Smooth muscle cell of trachea (primary cell): Measurements from ENCODE around the gene MUC5AC. TPM values are rescaled to one million over a fixed set of nuclear protein-coding genes. Genes with fewer than 3 reads are reported as not detected.

Experiments used
- total RNA-seq: library from RNA; depleted of rRNA; stranded (reverse); fragments of >200 nt; gene quantifications from 2 replicates; pipeline ENCODE4 v1.2.1, GENCODE V29; 2014

Gene MUC5AC, protein sequence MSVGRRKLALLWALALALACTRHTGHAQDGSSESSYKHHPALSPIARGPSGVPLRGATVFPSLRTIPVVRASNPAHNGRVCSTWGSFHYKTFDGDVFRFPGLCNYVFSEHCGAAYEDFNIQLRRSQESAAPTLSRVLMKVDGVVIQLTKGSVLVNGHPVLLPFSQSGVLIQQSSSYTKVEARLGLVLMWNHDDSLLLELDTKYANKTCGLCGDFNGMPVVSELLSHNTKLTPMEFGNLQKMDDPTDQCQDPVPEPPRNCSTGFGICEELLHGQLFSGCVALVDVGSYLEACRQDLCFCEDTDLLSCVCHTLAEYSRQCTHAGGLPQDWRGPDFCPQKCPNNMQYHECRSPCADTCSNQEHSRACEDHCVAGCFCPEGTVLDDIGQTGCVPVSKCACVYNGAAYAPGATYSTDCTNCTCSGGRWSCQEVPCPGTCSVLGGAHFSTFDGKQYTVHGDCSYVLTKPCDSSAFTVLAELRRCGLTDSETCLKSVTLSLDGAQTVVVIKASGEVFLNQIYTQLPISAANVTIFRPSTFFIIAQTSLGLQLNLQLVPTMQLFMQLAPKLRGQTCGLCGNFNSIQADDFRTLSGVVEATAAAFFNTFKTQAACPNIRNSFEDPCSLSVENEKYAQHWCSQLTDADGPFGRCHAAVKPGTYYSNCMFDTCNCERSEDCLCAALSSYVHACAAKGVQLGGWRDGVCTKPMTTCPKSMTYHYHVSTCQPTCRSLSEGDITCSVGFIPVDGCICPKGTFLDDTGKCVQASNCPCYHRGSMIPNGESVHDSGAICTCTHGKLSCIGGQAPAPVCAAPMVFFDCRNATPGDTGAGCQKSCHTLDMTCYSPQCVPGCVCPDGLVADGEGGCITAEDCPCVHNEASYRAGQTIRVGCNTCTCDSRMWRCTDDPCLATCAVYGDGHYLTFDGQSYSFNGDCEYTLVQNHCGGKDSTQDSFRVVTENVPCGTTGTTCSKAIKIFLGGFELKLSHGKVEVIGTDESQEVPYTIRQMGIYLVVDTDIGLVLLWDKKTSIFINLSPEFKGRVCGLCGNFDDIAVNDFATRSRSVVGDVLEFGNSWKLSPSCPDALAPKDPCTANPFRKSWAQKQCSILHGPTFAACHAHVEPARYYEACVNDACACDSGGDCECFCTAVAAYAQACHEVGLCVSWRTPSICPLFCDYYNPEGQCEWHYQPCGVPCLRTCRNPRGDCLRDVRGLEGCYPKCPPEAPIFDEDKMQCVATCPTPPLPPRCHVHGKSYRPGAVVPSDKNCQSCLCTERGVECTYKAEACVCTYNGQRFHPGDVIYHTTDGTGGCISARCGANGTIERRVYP (N-terminal part only)
- total RNA-seq: not detected in 2 replicates

DNA sequence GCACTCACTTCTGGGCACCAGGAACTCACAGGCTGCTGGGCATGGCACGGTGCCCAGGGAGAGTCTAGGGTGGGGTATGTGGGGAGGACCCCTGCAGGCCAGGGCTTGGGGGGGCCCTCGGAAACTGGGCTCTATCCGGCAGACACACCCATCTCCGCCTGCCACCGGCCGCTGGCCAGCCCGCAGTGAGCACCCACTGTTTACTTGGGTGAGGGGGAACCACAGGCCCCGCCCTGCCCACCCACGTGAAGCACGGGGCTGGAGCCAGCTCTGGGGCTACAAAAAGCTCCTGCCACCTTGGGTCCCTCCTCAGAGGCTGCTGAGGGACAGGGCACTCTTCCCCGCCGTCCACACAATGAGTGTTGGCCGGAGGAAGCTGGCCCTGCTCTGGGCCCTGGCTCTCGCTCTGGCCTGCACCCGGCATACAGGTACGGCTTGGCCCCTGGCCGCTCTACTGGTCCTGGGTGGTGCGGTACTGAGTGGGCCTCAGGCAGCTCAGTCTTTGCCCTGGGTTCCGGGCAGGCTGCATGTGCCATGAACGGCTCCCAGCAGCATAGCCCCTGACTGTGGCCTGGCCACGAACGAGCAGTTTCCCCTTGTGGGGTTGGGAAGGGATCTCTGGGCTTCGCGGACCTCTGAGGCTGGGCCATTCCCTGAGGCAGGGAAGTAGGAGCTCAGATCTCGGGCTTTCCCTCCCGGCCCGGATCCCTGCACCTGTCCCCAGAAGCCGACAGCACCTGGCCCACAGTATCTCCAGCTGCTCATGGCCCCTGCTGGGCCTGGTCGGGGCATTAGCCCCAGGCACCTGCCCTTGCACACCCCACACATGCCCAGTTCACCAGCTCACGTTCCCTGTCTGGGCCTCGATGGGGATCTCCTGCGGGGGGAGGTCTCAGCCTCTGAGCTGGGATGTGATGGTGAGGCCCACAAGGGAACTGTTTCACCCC is at the start of gene MUC5AC:
TSS of gene MUC5AC (plus strand) at position 309 of the 947 bp plus-strand sequence. CDS start at position 356, 47 bp downstream.

DNA sequence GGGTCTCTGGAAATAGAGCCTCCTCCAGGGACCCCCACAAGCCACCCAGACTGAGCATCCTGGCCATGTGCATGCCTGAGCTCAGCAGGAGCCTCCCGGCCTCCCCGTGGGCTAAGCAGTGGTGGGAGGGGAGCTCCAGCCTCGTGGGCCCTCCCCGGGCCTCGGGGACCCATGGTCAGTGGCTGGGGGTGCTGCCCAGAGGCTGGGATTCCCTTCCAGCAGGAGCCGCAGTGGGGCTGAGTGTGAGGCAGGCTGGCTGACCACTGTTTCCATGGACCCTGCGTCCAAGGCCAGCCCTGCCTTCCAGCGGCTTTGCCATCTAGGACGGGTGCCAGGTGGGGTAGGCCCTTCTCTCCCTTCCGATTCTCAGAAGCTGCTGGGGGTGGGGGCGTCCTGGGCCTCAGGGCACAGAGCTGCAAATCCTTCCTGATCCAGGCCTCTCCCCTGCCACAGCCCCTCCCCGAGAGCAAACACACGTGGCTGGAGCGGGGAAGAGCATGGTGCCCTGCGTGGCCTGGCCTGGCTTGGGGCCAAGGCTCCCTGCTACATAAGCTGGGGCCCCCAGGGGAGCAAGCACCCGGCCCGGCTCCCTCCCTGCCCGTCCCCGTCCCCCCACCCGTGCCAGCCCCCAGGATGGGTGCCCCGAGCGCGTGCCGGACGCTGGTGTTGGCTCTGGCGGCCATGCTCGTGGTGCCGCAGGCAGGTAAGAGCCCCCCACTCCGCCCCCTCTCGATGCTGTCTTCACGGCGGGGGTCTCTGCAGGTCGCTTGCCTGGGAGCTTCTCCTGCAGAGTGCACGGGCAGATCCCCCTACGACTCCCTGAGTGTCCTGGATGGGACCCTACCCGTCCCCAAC is 65.0 kb downstream of the MUC5AC start, which contains the start of gene MUC5B:
TSS of gene MUC5B (plus strand) at position 576 of the 855 bp plus-strand sequence. CDS start at position 634, 58 bp downstream.

Other genes starting within 250 kb of the MUC5AC start
- 67.3 and 102 TPM in 2 replicates for gene CHID1, start 247.1 kb upstream of the MUC5AC start, total RNA-seq
- gene AP2A2, start 232.1 kb upstream of the MUC5AC start, total RNA-seq: 38.3 and 45.8 TPM in 2 replicates
- gene MUC6, start 121.2 kb upstream of the MUC5AC start, total RNA-seq: under 0.01 TPM in 1 of 2 replicates, not detected in the other
- gene MUC2, start 83.1 kb upstream of the MUC5AC start, total RNA-seq: not detected in 2 replicates
- gene MUC5B, start 65.1 kb downstream of the MUC5AC start, total RNA-seq: not detected in 2 replicates
- 35.6 and 46.0 TPM in 2 replicates for gene TOLLIP, start 151.7 kb downstream of the MUC5AC start, total RNA-seq
- 0.99 TPM in 1 of 2 replicates, not detected in the other for gene BRSK2, start 232.0 kb downstream of the MUC5AC start, total RNA-seq